HUES48 (cell line): ENCODE data around the gene DRC3.

ENCODE experiments used
- H3K27ac ChIP-seq: one replicate; pipeline ENCODE4 v1.7.0; 2013; ENCODE audit warnings: low read depth, low read length, inconsistent platforms
- H3K27me3 ChIP-seq: 2 replicates; pipeline ENCODE4 v1.6.1; 2013; ENCODE audit warnings: mild to moderate bottlenecking, low read length; ENCODE audit not compliant: control insufficient read depth, insufficient read depth
- H3K36me3 ChIP-seq: 2 replicates; pipeline ENCODE4 v1.6.1; 2013; ENCODE audit warnings: low read length; ENCODE audit not compliant: control insufficient read depth, insufficient read depth
- H3K4me1 ChIP-seq: 2 replicates; pipeline ENCODE4 v1.6.1; 2013; ENCODE audit warnings: mild to moderate bottlenecking, low read length; ENCODE audit not compliant: control insufficient read depth, insufficient read depth
- H3K4me3 ChIP-seq: 2 replicates; pipeline ENCODE4 v1.5.1; 2013; ENCODE audit warnings: mild to moderate bottlenecking, low read depth, low read length
- H3K9ac ChIP-seq: 2 replicates; pipeline ENCODE4 v1.6.1; 2013; ENCODE audit warnings: mild to moderate bottlenecking, low read depth, low read length, moderate library complexity
- H3K9me3 ChIP-seq: 2 replicates; pipeline ENCODE4 v1.6.1; 2013; ENCODE audit warnings: low read length; ENCODE audit not compliant: control insufficient read depth, insufficient read depth

DRC3 gene

GRCh38 chr17:18056214-18056613, 83.6 kb downstream of the DRC3 start:
- Histone ChIP-seq H3K36me3 (peaks cover 46% of the 10 kb centered on the region), H3K9ac (no peak overlapping the region), H3K4me1 (no peaks in the 10 kb centered on the region), H3K9me3 (no peaks in the 10 kb centered on the region), H3K27me3 (no peaks in the 10 kb centered on the region), H3K27ac (no peak overlapping the region), H3K4me3 (no peak overlapping the region)

GRCh38 chr17:18059283-18059682, 86.6 kb downstream of the DRC3 start:
- Histone ChIP-seq H3K9ac (no peak overlapping the region), H3K27ac (no peak overlapping the region), H3K36me3 (peaks cover 58% of the 10 kb centered on the region), H3K27me3 (no peaks in the 10 kb centered on the region), H3K4me1 (no peaks in the 10 kb centered on the region), H3K9me3 (no peaks in the 10 kb centered on the region), H3K4me3 (no peak overlapping the region)

GRCh38 chr17:18064053-18064452, 91.4 kb downstream of the DRC3 start:
- Histone ChIP-seq H3K9ac (no peak overlapping the region), H3K27me3 (no peaks in the 10 kb centered on the region), H3K27ac (no peak overlapping the region), H3K36me3 (peaks cover 37% of the 10 kb centered on the region), H3K4me3 (no peak overlapping the region), H3K4me1 (no peaks in the 10 kb centered on the region), H3K9me3 (no peaks in the 10 kb centered on the region)

GRCh38 chr17:18065546-18065945, 92.9 kb downstream of the DRC3 start:
- Histone ChIP-seq H3K4me3 (no peak overlapping the region), H3K9ac (no peak overlapping the region), H3K9me3 (no peaks in the 10 kb centered on the region), H3K36me3 (peaks cover 32% of the 10 kb centered on the region), H3K4me1 (no peaks in the 10 kb centered on the region), H3K27me3 (no peaks in the 10 kb centered on the region), H3K27ac (no peak overlapping the region)
